GM19023 (cell line): ENCODE measurements around the gene LGR6.
"Not testable (repeated sequence)": the region's sequence is repeated elsewhere in the genome, so short reads cannot be mapped to it uniquely, and the experiment has no call there.

Experiments used
- ATAC-seq: cut with Tn5 transposase; IDR thresholded peaks from one replicate; pipeline ENCODE4 v1.9.1; 2021; ENCODE audit warnings: mild to moderate bottlenecking, moderate library complexity; ENCODE audit not compliant: unreplicated experiment

The LGR6 gene

DNA sequence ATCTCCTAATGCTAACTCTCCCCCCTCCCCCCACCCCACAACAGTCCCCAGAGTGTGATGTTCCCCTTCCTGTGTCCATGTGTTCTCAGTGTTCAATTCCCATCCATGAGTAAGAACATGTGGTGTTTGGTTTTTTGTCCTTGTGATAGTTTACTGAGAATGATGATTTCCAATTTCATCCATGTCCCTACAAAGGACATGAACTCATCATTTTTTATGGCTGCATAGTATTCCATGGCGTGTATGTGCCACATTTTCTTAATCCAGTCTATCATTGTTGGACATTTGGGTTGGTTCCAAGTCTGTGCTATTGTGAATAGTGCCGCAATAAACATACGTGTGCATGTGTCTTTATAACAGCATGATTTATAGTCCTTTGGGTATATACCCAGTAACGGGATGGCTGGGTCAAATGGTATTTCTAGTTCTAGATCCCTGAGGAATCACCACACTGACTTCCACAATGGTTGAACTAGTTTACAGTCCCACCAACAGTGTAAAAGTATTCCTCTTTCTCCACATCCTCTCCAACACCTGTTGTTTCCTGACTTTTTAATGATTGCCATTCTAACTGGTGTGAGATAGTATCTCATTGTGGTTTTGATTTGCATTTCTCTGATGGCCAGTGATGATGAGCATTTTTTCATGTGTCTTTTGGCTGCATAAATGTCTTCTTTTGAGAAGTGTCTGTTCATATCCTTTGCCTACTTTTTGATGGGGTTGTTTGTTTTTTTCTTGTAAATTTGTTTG is 67.8 kb downstream of the LGR6 start:
- ATAC-seq, result not testable (repeated sequence)

DNA sequence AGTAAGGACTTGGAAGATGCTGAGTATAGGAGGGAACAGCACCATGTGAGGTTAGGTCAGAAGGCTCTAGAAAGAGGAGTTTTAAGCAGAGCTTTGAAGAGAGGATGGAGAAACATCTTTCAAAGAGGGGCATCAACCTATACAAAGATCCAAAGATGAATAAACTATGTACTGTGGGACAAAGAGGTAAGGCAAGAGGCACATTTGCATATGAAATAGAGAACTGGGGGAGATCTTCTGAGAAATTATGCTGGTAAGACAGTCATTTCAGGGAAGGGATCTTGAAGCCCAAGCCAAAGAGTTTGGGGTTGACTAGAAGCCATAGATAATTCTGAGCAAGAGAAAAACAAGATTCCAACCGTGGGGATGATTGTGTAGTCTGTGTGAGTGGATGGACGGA is 70.0 kb downstream of the LGR6 start:
- no peak for ATAC-seq

DNA sequence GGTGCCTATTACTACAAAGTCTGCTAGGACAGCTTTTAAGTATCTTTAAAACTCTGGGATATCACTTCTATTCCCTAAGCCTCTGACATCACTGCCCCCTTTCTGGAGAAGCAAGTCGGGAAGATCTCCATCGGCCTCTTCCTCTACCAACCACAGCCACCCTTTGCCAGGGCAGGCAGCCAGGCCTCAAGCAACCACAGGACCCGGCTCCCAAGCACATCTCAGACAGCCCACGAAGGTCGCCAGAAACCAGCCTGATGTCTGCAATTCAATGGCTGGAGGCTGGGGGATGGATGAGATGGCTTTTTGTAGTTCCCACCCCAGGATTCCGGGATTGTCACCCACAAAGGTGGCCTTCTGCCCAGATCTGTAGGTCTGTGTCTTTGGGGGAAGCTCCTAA is 70.7 kb downstream of the LGR6 start:
- no peak for ATAC-seq

DNA sequence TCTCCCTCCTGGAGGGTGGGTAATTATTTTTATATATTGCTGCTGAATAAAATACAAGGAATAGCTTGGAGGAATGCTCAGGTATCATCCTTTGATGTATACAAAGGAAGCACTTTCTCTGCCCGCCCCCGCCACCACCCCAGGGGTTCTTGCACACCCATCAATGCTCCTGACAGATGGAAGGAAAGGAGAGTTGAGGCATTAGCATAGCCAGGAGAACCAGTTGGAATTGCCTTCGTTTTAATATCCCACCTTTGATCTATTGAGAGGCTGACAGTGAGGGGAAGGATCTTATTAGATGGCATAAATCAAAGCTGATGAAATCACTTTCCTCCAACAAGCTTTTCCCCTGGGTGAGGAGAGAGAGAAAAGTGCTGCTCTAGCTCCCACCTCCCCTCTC is 71.1 kb downstream of the LGR6 start:
- ATAC-seq, result no peak

DNA sequence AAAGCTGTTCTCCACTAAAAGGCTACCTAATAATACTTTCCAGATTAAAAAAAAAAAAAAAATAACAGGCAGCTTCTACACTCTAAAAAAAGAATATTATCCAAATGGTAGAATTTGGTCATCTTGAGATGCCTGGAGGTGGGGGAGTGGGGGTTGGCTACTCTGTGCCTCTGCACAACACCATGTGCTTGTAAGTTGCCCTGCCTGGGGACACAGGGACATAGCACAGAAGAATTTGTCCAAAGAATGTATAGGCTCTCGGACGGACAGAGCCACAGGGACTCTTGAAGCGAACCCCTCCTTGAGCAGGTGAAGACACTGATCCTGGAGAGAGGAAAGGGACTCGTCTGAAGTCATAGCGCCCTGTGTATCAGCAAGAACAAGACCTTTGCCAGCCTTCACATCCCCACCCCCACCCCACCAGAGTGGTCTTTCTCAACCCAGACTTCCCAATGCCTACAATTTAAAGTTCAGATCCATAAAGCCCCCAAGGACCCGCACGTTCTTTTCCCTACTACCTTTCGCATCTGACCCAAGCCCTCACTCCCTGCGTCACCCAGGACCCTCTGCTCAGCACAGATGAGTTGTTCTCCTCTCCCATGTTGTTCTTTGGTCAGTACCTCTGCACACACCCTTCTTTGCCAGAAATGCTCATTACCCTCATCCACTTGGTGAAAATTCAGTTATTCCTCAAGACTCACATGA is 72.6 kb downstream of the LGR6 start:
- no peak for ATAC-seq

DNA sequence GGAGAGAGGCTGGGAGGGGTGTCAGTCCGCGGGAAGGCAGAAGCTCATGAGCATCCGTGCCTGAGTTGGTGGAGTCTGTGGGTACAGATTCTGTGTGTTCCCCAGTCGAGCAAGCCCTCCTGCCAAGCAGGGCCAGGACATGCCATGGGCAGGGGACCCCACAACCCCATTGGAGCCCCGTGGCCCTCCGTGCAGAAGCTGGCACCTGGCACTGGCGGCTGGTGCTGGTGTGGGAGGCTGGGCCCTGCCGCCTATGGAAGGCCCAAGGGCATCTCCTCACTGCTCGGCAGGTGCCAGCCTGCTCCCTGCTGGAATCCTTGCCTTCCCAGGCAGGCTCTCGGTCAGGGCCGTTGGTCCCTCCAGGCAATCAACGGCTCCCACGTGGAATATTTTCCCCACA is 74.4 kb downstream of the LGR6 start:
- ATAC-seq, result no peak

DNA sequence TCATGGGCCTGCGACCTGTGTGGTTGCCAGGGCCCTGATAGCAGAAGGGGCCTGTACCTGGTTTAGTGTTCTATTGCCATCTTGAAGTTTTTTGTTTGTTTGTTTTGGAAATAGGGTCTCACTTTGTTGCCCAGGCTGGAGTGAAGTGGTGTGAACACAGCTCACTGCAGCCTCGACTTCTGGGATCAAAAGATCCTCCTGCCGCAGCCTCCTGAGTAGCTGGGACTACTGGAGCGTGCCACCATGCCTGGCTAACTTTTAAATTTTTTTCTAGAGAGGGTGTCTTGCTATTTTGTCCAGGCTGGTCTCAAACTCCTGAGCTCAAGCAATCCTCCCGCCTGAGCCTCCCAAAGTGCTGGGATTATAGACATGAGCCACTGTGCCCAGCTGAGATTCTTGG is 75.2 kb downstream of the LGR6 start:
- no peak for ATAC-seq

DNA sequence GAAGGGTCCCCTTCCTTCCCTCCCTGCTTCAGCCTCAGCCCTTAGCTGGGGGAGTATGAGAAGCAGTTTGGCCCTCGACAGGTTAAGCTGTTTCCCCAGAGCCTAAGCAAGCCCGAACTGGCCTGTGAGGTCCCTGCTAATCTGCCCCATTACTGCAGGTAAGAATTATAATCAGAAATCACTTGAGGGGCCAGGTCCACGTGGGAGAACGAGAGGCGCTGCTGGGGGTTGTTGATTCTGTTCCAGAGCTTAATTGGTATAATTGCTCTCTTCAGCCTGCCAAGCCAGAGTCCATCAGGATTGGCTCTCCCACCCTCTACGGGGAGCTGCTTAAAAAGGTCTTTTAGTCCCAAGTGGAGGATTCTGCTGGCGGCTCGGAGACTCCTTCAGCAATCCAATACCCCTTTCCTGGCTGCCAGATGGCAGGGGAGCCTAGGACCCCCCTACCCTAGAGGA is 77.3 kb downstream of the LGR6 start:
- ATAC-seq, result no peak

DNA sequence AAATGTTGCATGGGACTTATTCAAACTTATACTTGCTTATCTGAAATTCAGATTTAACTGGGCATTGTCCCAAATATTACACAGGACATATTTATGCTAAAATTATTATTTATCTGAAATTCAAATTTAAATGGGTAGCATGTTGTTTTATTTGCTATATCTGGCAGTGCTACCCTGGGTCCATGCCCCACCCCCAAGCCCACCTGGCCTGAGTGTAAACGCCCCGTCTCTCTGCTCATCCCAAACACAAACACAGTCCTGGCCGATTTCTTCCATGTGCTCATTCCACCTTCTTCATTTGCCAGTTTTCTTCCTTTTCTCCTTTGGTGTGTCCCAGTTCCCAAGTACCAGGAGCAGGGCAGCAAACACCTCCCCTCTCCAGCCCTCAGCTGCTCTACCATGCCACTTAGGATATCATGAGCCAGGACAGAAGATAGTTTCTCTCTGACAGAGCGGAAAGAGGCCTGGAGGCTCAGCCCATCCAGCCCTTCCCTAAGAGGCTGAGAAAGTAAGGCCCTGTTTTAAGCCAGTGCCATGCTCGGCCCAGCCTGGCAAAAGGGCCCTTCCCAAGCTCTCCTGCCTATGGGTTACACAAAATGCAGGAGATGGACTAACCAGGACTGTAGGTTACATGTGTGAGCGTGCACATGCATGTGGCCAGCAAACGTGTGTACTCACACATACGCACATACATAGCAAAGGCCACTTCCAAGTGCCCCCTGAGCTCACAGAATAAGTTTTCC is 78.7 kb downstream of the LGR6 start:
- no peak for ATAC-seq

DNA sequence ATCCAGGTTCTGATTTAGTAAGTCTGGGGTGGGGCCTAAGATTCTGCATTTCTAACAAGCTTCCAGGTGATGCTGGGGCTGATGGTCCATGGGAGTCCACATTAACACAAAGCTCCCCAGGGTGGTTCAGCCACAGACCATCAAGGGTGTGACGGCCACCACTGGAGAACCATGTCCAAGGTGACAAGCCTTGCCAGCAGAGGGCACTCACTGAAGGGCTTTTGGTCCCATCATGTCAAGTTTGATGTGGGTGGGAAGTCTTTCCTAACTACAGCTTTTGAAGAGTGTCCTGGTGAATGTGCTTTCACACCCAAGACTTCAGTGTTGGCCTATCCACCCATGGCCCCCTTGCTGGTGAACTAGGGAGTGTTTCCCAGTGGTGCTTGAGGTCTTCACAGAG is 81.0 kb downstream of the LGR6 start:
- no peak for ATAC-seq

DNA sequence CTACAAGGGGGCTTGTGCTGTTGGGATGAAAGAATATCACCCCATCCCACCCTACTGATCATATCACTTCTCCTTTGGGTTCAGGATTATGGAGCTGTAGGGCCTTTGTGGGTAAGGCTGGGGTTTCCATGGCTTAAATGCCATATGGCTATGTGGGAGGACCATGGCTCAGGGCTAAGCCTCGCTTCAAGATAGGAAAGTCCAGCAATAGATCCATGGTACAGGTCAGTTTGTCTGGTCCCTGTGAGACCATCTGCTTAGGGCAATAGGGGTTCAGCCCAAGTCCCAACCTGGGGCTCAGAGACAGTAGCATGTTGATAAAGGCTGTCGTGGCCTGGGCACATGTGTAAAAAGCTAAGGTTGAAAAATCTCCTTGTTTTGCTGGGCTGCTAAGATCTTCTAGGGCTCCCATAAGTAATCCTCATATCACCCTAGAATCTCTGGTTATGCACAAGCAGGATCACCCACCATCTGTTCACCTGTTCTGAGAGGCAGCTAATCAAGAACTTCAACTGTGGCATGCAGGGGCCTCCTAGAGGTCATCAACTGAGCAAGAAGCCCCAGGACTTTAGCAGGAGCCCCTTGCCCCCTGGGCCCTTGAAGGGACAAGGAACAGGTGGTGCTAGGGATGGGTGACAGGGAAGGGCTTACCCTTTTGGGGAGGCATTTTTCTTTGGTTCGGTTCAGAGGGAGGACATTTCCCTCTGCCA is 81.6 kb downstream of the LGR6 start:
- ATAC-seq, result no peak

DNA sequence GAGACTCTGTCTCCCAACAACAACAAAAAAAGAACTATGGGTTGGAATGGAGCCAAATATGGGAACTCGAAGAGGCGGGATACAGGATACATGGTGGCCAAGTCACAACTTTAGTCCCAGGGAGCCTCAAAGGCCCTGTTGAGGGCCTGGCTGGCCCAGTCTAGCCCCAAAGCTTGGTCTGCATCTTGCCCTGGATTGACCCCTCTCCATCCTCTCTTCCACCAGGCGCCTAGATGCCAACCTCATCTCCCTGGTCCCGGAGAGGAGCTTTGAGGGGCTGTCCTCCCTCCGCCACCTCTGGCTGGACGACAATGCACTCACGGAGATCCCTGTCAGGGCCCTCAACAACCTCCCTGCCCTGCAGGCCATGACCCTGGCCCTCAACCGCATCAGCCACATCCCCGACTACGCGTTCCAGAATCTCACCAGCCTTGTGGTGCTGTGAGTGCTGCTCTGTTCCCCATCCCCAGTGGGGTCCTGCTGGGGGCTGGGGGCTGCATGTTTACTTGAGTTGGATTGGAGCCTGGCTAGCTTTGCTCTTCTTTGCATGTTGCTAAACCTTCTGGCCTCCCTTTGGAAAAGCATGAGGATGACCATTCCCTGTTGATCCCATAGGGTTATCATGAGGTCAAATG is 82.6 kb downstream of the LGR6 start:
- no peak for ATAC-seq

DNA sequence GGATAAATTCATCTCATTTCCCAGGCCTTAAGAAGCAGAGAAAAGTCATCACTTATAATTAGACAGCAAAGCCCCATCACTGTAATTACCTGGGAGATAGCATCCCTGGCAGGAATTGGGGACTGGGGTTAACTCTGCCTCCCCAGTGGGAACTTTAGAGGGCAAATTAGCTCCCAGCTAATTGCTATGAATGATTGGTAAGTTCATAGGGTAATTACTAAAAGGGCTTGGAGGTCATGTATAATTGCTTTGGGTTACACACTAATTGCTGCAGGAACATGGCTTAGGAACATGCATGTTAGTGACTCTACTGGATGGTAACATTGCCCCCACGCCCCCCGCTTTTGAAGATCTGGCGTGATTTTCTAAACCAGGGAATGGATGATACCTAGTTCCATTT is 83.3 kb downstream of the LGR6 start:
- no peak for ATAC-seq

DNA sequence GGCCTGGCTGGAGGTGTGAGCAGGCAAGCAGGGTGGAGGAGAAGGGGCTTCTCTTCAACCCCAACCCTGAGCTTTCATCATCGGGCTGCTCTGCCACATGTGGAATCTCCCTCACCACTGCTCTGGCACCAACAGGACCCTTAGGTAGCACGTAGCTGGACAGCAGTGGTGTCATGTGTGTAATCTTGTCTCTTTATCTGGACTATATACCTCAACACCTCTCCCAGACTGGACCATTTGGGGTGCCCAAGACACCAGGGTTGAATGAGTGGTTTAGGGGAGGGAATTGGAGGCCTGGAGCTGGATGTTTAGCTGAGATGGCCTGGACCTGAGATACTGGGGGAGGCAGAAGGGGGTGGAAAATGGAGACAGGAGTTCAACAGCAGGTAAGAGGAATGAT is 85.2 kb downstream of the LGR6 start:
- ATAC-seq, result no peak

DNA sequence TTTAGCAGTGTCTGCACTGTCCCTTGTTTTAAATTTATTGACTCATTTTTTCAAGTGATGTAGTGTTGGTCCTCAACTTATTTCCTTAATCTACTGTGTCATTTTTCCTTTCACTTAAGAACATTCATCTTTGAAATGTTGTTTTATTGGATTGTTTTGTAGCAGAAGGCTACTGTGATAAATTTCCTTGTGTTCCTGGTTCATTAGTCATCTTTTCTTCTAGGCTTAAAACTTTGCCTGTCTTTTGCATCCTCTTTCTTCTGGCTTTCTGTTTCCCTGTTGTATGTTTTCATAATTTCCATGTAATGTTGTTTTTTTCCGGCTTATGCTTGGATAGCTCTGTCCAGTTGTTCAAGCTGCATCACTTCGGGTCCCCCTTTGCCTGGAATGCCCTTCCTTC is 86.2 kb downstream of the LGR6 start:
- ATAC-seq, result no peak

DNA sequence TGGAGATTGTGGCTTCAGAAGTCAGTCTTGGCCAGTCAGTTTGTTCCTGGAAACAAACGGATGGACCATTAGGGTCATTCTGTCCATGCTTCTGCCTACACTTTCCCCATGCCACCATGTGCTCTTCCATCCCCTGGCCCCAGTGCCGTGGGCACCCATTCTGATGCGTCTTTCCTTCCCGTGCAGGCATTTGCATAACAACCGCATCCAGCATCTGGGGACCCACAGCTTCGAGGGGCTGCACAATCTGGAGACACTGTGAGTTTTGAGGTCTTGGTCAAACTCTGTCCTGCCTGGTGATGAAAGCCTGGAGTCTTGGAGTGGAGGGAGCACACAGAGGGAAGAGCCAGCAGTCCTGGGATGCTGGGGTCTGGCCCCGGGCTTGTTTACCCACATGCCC is 87.0 kb downstream of the LGR6 start:
- ATAC-seq, result no peak

DNA sequence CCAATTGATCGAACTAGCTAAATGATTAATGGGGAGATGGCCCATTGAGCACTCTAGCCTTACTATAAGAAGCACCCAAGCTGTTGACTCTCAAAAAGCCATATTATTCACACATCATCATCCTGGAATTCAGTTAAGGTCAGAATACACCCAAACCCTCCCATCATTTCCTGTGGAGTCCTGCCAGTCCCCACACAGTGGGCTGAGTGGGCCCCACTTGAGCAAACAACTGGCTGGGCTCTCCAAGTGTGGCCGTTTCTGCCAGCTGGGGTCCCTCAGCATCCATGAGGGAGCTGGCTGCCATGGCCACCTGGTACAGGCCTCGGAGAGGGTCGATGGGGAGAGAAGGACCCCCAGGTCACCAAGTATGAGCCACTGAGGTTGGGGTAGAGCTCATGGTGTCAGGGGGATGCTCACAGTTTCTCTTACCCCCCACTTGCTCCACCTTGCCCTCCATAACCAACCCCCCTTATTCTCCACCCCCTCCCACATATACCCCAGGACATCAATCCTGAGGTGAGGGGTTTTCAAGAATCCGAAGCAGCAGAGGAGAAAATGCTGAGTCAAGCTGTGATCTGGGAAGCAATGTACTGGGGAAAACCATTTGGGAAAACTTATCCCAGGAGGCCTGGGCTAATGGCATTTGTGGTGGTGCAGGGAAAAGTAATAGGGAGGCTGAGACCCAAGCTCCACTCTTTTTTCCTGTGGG is 87.9 kb downstream of the LGR6 start:
- ATAC-seq, result no peak

DNA sequence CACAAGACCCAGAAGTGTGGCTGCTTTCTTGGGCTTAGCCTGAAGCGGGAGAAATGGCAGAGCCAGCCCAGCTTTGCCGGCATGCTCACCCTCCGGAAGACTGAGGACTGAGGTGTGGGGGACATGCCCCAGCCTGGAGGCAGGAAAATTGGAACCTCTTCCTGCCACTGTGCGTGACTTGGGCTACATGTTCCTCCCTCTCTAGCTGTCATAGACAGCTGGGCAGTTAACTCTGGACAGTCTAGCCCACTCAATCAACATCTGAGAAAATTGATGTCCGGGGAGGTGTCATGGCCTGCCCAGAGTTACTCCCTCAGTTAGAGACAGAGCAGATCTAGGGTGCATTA is 88.4 kb downstream of the LGR6 start:
- no peak for ATAC-seq

DNA sequence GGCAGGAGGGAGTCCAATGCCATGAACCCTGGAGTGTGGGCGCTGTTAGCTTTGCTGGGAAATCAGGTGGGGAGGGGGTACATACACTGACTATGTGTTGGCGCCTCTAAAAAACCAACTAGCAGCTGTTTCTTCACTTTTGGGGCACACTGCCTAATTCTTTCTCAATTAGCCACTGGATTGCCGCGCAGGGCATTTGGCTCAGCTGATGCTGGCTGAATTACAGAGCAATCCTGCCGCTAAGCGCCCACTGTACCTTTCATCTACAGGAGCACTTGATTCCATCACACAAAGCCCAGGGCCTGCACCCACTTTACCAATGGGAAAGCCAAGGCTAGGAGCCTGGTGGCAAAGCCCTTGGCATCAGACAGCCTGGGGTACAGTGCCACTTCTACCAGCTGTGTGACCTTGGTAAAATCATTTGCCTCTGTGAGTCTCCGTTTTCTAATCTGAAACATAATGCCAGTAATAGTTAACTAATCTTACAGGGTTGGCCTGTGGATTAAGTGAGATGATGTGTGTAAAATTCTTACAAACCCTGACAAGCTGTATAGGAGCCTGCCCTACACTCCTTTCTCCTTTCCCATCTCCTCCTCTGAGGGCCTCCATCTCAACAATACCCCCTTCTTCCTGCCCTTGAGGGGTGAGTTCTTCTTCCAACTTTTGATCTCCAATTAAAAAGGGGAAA is 89.1 kb downstream of the LGR6 start:
- no peak for ATAC-seq

DNA sequence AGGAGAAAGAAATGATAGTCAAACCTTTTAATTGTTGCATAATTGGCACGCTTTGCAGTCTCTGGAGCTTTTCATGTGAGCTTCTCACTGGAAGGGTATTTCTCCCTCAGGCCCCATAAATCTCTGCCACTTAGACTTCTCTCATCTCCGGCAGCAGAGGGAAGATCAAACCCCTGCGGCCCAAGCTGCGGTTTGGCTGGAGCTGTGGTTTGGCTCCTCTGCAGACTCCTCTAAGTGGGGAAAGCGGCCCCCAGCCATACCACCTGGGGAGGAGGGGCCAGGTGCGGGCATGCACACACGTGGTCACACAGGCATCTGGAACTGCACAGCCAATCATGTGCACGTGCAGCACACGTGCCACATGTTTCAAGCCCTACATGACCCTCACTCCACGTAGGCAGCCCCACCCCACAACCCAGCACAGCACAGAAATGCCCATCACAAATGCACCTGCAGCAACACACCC is 89.8 kb downstream of the LGR6 start:
- no peak for ATAC-seq
